Glutamatergic neuron (in vitro differentiated cells): ENCODE data around the gene ZCCHC9. TPM values are rescaled to one million over a fixed set of nuclear protein-coding genes. Genes with fewer than 3 reads are reported as not detected.
"Not testable (repeated sequence)": the region's sequence is repeated elsewhere in the genome, so short reads cannot be mapped to it uniquely, and the experiment has no call there.

Source experiments
- DNase-seq: peaks from one replicate; pipeline ENCODE4 v3.0.0; 2022
- H3K27ac Mint-ChIP-seq: one replicate; pipeline ENCODE4 v1.8.0; 2020; ENCODE audit warnings: mild to moderate bottlenecking, mixed read lengths, inconsistent platforms; ENCODE audit not compliant: unreplicated experiment
- H3K27me3 Mint-ChIP-seq: one replicate; pipeline ENCODE4 v1.8.0; 2020; ENCODE audit warnings: mild to moderate bottlenecking, moderate library complexity, mixed read lengths, inconsistent platforms; ENCODE audit not compliant: unreplicated experiment
- H3K36me3 Mint-ChIP-seq: one replicate; pipeline ENCODE4 v1.8.0; 2020; ENCODE audit warnings: mild to moderate bottlenecking, mixed read lengths, inconsistent platforms; ENCODE audit not compliant: unreplicated experiment
- H3K4me1 Mint-ChIP-seq: one replicate; pipeline ENCODE4 v1.8.0; 2020; ENCODE audit warnings: mild to moderate bottlenecking, low read depth, mixed read lengths, inconsistent platforms; ENCODE audit not compliant: unreplicated experiment
- H3K4me3 Mint-ChIP-seq: one replicate; pipeline ENCODE4 v1.8.0; 2020; ENCODE audit warnings: mild to moderate bottlenecking, mixed read lengths, inconsistent platforms; ENCODE audit not compliant: unreplicated experiment
- H3K9me3 Mint-ChIP-seq: one replicate; pipeline ENCODE4 v1.8.0; 2020; ENCODE audit warnings: mild to moderate bottlenecking, moderate library complexity, mixed read lengths, inconsistent platforms; ENCODE audit not compliant: unreplicated experiment
- total RNA-seq: library from RNA; stranded (reverse); fragmentation: NEBNext Ultra II Directional; extraction: Animal tissue kit (Norgen Biotek cat#: 25700); gene quantifications from one replicate; pipeline ENCODE4 v1.2.1, GENCODE V29; 2021; ENCODE audit not compliant: unreplicated experiment
- TF ChIP-seq, protein P1 (sequence below): fragments of 200-600 bp; sonication (generic); IDR thresholded peaks from one replicate; pipeline ENCODE4 v1.5.0; 2021; ENCODE audit not compliant: partially characterized antibody, unreplicated experiment

The ZCCHC9 gene
- total RNA-seq, 1 donor from 2014 or later: 14.8 TPM

GRCh38 chr5:81337803-81338202 lies 36.4 kb downstream of the ZCCHC9 start:
- H3K27me3 Mint-ChIP-seq: peaks cover 2% of the 10 kb centered on the region

DNA sequence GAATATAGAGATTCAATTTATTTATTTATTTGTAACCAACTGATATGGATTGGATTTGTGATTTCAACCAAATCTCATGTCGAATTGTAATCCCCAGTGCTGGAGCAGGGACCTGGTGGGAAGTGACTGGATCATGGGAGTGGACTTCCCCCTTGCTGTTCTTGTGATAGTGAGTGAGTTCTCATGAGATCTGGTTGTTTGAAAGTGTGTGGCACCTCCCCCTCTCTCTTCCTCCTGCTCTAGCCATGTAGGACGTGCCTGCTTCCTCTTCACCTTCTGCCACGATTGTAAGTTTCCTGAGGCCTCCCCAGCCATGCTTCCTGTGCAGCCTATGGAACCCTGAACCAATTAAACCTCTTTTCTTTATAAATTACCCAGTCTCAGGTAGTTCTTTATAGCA lies 36.8 kb downstream of the ZCCHC9 start:
- H3K9me3 Mint-ChIP-seq, H3K27me3 Mint-ChIP-seq, H3K4me3 Mint-ChIP-seq, H3K36me3 Mint-ChIP-seq, H3K4me1 Mint-ChIP-seq, DNase-seq, H3K27ac Mint-ChIP-seq: not testable (repeated sequence)

More at GRCh38 chr5:81337803-81338202, 36.4 kb downstream of the ZCCHC9 start:
- Mint-ChIP-seq H3K27ac (no peak overlapping the region), H3K4me3 (no peak overlapping the region), H3K36me3 (no peaks in the 10 kb centered on the region), H3K4me1 (peaks cover 10% of the 10 kb centered on the region), H3K9me3 (peaks cover 1% of the 10 kb centered on the region)
- no peak for DNase-seq
- TF ChIP-seq, protein P1, sequence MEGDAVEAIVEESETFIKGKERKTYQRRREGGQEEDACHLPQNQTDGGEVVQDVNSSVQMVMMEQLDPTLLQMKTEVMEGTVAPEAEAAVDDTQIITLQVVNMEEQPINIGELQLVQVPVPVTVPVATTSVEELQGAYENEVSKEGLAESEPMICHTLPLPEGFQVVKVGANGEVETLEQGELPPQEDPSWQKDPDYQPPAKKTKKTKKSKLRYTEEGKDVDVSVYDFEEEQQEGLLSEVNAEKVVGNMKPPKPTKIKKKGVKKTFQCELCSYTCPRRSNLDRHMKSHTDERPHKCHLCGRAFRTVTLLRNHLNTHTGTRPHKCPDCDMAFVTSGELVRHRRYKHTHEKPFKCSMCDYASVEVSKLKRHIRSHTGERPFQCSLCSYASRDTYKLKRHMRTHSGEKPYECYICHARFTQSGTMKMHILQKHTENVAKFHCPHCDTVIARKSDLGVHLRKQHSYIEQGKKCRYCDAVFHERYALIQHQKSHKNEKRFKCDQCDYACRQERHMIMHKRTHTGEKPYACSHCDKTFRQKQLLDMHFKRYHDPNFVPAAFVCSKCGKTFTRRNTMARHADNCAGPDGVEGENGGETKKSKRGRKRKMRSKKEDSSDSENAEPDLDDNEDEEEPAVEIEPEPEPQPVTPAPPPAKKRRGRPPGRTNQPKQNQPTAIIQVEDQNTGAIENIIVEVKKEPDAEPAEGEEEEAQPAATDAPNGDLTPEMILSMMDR: no peak

- Mint-ChIP-seq H3K4me3 (no peak overlapping the region), H3K27me3 (no peaks in the 10 kb centered on the region), H3K27ac (no peak overlapping the region), H3K4me1 (no peaks in the 10 kb centered on the region), H3K9me3 (no peaks in the 10 kb centered on the region), H3K36me3 (no peaks in the 10 kb centered on the region)
- no peak for DNase-seq
- TF ChIP-seq, protein P1: no peak
Measured at GRCh38 chr5:81344736-81345135, 43.3 kb downstream of the ZCCHC9 start.

GRCh38 chr5:81345411-81346003 lies 44.1 kb downstream of the ZCCHC9 start:
- H3K27me3 Mint-ChIP-seq: no peaks in the 10 kb centered on the region
- DNase-seq: no peak
- no peak overlapping the region for H3K4me3 Mint-ChIP-seq
- H3K4me1 Mint-ChIP-seq: no peaks in the 10 kb centered on the region
- no peak overlapping the region for H3K27ac Mint-ChIP-seq
- H3K9me3 Mint-ChIP-seq: no peaks in the 10 kb centered on the region
- no peaks in the 10 kb centered on the region for H3K36me3 Mint-ChIP-seq
- TF ChIP-seq, protein P1: peak; percentile 51

DNA sequence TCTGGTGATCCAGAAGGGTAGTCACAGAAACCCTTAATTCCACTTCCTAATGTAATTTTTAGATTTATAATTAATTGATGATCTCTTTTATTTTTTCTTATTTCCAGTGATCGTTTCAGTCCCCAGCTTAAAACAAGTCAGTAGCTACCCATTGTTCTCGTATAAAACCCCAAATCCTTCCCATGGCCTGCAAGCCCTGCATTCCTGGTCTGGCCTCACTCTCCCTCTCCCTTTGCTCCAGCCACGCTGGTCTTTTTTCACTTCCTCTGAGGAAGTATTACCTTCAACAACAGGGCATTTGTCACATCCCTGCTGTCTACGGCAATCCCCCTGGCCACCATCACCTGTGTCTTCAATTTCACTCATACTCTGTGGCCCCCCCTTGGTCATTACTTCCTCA lies 47.8 kb downstream of the ZCCHC9 start:
- no peaks in the 10 kb centered on the region for H3K9me3 Mint-ChIP-seq
- H3K36me3 Mint-ChIP-seq: no peaks in the 10 kb centered on the region
- DNase-seq: no peak
- no peaks in the 10 kb centered on the region for H3K27me3 Mint-ChIP-seq
- H3K4me3 Mint-ChIP-seq: no peak overlapping the region
- TF ChIP-seq, protein P1: no peak
- H3K27ac Mint-ChIP-seq: no peak overlapping the region
- no peaks in the 10 kb centered on the region for H3K4me1 Mint-ChIP-seq
